PC-3 (cell line): Measurements from ENCODE around the gene MVK.

Experiments
- EZH2 ChIP-seq: fragments of 300-600 bp; sonication (generic); IDR thresholded peaks from one replicate; pipeline ENCODE4 v1.6.1; 2017; ENCODE audit warnings: antibody characterized with exemption, mild to moderate bottlenecking, low read length; ENCODE audit not compliant: unreplicated experiment
- TF ChIP-seq, protein P1 (sequence below): fragments of 300-600 bp; sonication (generic); conservative IDR thresholded peaks from 2 replicates; pipeline ENCODE4 v1.5.1; 2017; ENCODE audit warnings: antibody characterized with exemption, low read depth, mild to moderate bottlenecking, low read length

DNA sequence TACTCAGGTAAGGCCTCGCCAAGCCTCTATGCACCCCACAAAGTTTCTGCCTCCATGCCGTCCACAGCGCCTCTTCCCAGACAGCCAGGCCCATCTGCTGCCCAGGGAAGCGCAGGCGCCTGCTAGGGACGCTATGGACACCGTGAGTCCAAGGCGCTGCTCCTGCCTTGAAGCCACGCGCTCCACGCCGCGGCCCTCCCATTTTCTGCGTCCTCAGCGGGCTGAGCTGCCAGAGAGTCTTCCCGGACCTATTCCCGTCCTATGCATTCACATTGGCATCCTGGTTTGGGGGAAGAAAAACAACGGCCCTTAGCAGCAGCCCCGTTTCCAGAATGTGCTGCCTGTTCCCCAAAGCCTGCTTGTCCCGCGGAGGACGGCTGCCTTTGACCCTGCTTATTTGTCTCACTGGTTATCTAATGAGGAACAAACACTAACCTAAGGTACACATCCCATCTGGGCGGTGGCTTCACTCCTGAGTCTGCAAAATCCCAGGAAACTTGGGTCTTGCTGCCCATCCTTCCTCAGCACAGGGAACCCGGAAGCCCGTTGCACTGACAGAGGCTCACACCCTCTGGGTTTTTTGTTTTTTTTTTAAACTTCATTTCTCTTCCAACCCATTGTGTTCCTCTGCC is 38.2 kb upstream of the MVK start:
- TF ChIP-seq, protein P1, sequence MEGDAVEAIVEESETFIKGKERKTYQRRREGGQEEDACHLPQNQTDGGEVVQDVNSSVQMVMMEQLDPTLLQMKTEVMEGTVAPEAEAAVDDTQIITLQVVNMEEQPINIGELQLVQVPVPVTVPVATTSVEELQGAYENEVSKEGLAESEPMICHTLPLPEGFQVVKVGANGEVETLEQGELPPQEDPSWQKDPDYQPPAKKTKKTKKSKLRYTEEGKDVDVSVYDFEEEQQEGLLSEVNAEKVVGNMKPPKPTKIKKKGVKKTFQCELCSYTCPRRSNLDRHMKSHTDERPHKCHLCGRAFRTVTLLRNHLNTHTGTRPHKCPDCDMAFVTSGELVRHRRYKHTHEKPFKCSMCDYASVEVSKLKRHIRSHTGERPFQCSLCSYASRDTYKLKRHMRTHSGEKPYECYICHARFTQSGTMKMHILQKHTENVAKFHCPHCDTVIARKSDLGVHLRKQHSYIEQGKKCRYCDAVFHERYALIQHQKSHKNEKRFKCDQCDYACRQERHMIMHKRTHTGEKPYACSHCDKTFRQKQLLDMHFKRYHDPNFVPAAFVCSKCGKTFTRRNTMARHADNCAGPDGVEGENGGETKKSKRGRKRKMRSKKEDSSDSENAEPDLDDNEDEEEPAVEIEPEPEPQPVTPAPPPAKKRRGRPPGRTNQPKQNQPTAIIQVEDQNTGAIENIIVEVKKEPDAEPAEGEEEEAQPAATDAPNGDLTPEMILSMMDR: no peak
- no peak for TF ChIP-seq EZH2
